K562 (cell line): ENCODE data around the gene VAC14. TPM values are rescaled to one million over a fixed set of nuclear protein-coding genes. Genes with fewer than 3 reads are reported as not detected.

Source experiments
- ATF3 ChIP-seq, 2 experiments: fragments of 450-650 bp in 1 of 2; sonication (generic) in 1 of 2; formaldehyde crosslinking in 1 of 2; IDR thresholded peaks in 1 of 2; conservative IDR thresholded peaks in 1 of 2; 2 replicates each; pipeline versions ENCODE4 v1.6.1 to v1.8.1; 2016 to 2023; ENCODE audit warnings: mild to moderate bottlenecking in 2 of 2, moderate library complexity in 2 of 2, inconsistent platforms in 1 of 2, missing genetic modification reagents in 1 of 2
- BHLHE40 ChIP-seq: IDR thresholded peaks from 2 replicates; pipeline ENCODE4 v1.6.1; 2011; ENCODE audit warnings: low read length, improper control_type of control experiment
- C11orf30 ChIP-seq: fragments of 450-650 bp; IDR thresholded peaks from 2 replicates; pipeline ENCODE4 v1.6.1; 2016; ENCODE audit warnings: low read depth, mild to moderate bottlenecking
- CBX3 ChIP-seq, 2 experiments: IDR thresholded peaks; 1 replicate in 1 of 2; 2 replicates in 1 of 2; pipeline ENCODE4 v1.6.1; 2012; ENCODE audit warnings: inconsistent platforms in 2 of 2, low read length in 2 of 2, borderline replicate concordance in 1 of 2, control low read depth in 1 of 2
- CTBP1 ChIP-seq: fragments of 450-650 bp; IDR thresholded peaks from 2 replicates; pipeline ENCODE4 v1.6.1; 2016; ENCODE audit warnings: borderline replicate concordance
- ETV1 ChIP-seq: fragments of 450-650 bp; conservative IDR thresholded peaks from 2 replicates; pipeline ENCODE4 v1.6.1; 2016; ENCODE audit warnings: missing genetic modification characterization, control low read depth, low read depth, missing compliant biosample characterization
- FOXJ2 ChIP-seq: fragments of 200-800 bp; sonication (Bioruptor generic); IDR thresholded peaks from 2 replicates; pipeline ENCODE4 v1.6.1; 2016; ENCODE audit warnings: missing genetic modification characterization, missing compliant biosample characterization
- FUS ChIP-seq: fragments of 200-400 bp; formaldehyde crosslinking; optimal IDR thresholded peaks from 2 replicates; pipeline ENCODE3; 2017; ENCODE audit warnings: low read depth, low read length
- PHF21A ChIP-seq: fragments of 450-650 bp; IDR thresholded peaks from 2 replicates; pipeline ENCODE4 v1.6.1; 2017; ENCODE audit warnings: low read depth, borderline replicate concordance
- POLR2G ChIP-seq: fragments of 200-400 bp; formaldehyde crosslinking; IDR thresholded peaks from 2 replicates; pipeline ENCODE4 v1.6.1; 2017; ENCODE audit warnings: low read depth, mild to moderate bottlenecking, antibody characterized with exemption, low read length, moderate library complexity
- POLR3G ChIP-seq: IDR thresholded peaks from 2 replicates; pipeline ENCODE4 v1.6.1; 2011; ENCODE audit not compliant: insufficient read length, insufficient replicate concordance; ENCODE audit errors: extremely low read depth
- TBP ChIP-seq: optimal IDR thresholded peaks from 2 replicates; pipeline ENCODE3; 2011; ENCODE audit warnings: low read depth, low read length, improper control_type of control experiment
- ZBTB7A ChIP-seq: IDR thresholded peaks from 2 replicates; pipeline ENCODE4 v1.6.1; 2011; ENCODE audit warnings: low read depth, mild to moderate bottlenecking, low read length, moderate library complexity, borderline replicate concordance; ENCODE audit not compliant: control insufficient read depth
- ZNF212 ChIP-seq: fragments of 450-650 bp; formaldehyde crosslinking; IDR thresholded peaks from 2 replicates; pipeline ENCODE4 v1.4.0; 2020; ENCODE audit warnings: mild to moderate bottlenecking
- ZNF253 ChIP-seq: fragments of 250-450 bp; sonication (Bioruptor Pico); conservative IDR thresholded peaks from 2 replicates; pipeline ENCODE4 v1.6.1; 2021; ENCODE audit warnings: mild to moderate bottlenecking
- ZNF311 ChIP-seq: fragments of 250-450 bp; sonication (Bioruptor Pico); IDR thresholded peaks from 2 replicates; pipeline ENCODE4 v1.4.0; 2020; ENCODE audit warnings: mild to moderate bottlenecking, moderate library complexity
- polyA plus RNA-seq, 8 experiments: library from polyadenylated mRNA; depleted of rRNA in 4 of 8; stranded (reverse) in 5 of 8; unstranded in 3 of 8; fragments of >200 nt; fragmentation: Nextera tagmentation in 2 of 8; fragmentation: Illumina TruSeq in 1 of 8; extraction: Ambion mirVana in 2 of 8; extraction: Trizol in 1 of 8; gene quantifications; 2 replicates each; pipeline versions ENCODE4 v1.2.1 to v1.2.3, GENCODE V29; 2011 to 2014; ENCODE audit warnings: inconsistent platforms in 1 of 8, missing spikeins in 1 of 8
- total RNA-seq, 7 experiments: library from RNA; depleted of rRNA in 6 of 7; stranded (reverse); fragments of >200 nt in 6 of 7; fragmentation: Illumina TruSeq in 2 of 7; extraction: Trizol in 2 of 7; gene quantifications; 2 replicates each; pipeline versions ENCODE4 v1.2.1 to v1.2.3, GENCODE V29; 2011 to 2021; ENCODE audit warnings: low replicate concordance in 1 of 7
- TF ChIP-seq, protein P1 (sequence below), 2 experiments: IDR thresholded peaks; 2 replicates each; pipeline ENCODE4 v1.6.1; 2012; ENCODE audit warnings: improper control_type of control experiment in 2 of 2, low read depth in 2 of 2, low read length in 2 of 2, borderline replicate concordance in 1 of 2
- TF ChIP-seq, protein P2 (sequence below): fragments of 250-450 bp; sonication (Bioruptor Pico); IDR thresholded peaks from 2 replicates; pipeline ENCODE4 v1.4.0; 2020; ENCODE audit warnings: mild to moderate bottlenecking
- TF ChIP-seq, protein P3 (sequence below): fragments of 250-450 bp; sonication (Bioruptor Pico); IDR thresholded peaks from 2 replicates; pipeline ENCODE4 v1.8.0; 2021; ENCODE audit warnings: moderate library complexity, mild to moderate bottlenecking, inconsistent platforms

The VAC14 gene
- total and polyA plus RNA-seq, 9 of the 15 experiments (the other 6 are each of a cell fraction or from before 2014, with no cell fraction given), result 1.3 to 41.6 (median 26.6) TPM

DNA sequence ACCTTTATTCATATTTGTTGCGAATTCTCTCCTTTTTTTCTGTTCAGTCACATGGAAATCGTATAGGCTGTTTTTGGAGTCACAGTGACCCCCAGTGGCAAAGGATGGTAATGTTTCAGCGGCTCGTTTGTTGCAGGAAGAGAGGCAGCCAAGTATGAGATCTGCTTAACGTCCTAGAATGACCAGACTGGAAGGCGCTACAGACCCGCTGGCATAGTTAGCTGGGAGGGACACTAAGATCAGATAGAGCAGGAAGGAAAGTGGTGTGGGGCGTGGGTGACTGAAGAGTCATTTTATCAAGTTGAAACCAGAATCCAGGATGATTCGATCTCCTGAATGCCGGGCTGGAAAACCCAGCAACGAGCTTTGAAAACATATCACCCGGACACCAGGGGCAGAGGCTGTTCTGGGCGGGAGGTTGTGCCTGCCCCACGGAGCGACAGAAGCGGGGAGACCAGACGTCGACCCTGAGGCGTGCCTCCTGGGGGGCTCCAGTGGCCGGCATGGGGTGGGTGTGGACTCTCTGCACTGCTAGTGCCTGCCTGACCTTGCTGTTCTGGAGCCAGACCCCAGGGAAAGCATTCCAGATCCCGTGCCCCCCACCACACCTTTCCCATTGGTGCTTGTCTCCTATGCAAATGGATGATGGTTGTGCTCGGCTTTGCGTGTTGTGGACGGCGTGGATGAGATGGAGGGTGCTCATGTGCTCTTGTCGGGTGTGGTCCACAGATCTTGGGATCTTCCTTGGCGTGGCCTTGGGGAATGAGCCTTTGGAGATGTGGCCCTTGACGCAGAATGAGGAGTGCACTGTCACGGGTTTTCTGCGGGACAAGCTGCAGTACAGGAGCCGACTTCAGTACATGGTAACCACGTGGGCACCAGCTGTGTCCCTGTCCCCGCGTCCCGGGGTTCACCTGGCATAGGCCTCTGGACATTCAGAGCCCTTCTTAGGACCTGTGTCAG is 146.9 kb downstream of the VAC14 start (continued):
- TF ChIP-seq CTBP1 (peak; percentile 42; the same call in 1 of the 2 replicates), POLR3G (no peak), ZNF311 (CRISPR knock-in tag) (no peak), ETV1 (tag) (peak; percentile 43; the same call in 1 of the 2 replicates), FOXJ2 (tag) (no peak), ZNF212 (CRISPR knock-in tag) (no peak), ATF3 (IDR thresholded peaks at IDR 0.05) (no peak; the same call in 1 of the 2 replicates), ATF3 (CRISPR knock-in tag; conservative IDR thresholded peaks at IDR 0.05) (no peak), PHF21A (no peak), POLR2G (peak; percentile 38; the same call in 1 of the 2 replicates), CBX3 (IDR thresholded peaks at IDR 0.05; ENCODE audit: borderline replicate concordance in 1 of 2, low read length in 2 of 2) (0 out of 3 replicates have a peak, but pooled peaks of 1 of the 2 experiments have one; percentile 38), ZNF253 (CRISPR knock-in tag) (no peak), BHLHE40 (0 out of 2 replicates have a peak, but pooled peaks have one; percentile 20), C11orf30 (no peak), FUS (no peak), ZBTB7A (peak; percentile 47; the same call in 1 of the 2 replicates), TBP (peak; percentile 37)
- TF ChIP-seq, protein P1, sequence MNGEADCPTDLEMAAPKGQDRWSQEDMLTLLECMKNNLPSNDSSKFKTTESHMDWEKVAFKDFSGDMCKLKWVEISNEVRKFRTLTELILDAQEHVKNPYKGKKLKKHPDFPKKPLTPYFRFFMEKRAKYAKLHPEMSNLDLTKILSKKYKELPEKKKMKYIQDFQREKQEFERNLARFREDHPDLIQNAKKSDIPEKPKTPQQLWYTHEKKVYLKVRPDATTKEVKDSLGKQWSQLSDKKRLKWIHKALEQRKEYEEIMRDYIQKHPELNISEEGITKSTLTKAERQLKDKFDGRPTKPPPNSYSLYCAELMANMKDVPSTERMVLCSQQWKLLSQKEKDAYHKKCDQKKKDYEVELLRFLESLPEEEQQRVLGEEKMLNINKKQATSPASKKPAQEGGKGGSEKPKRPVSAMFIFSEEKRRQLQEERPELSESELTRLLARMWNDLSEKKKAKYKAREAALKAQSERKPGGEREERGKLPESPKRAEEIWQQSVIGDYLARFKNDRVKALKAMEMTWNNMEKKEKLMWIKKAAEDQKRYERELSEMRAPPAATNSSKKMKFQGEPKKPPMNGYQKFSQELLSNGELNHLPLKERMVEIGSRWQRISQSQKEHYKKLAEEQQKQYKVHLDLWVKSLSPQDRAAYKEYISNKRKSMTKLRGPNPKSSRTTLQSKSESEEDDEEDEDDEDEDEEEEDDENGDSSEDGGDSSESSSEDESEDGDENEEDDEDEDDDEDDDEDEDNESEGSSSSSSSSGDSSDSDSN (IDR thresholded peaks at IDR 0.05; ENCODE audit: borderline replicate concordance in 1 of 2, low read depth in 2 of 2, low read length in 2 of 2), result 0 out of 4 replicates have a peak, but pooled peaks of 1 of the 2 experiments have one; percentile 34
- TF ChIP-seq, protein P2, sequence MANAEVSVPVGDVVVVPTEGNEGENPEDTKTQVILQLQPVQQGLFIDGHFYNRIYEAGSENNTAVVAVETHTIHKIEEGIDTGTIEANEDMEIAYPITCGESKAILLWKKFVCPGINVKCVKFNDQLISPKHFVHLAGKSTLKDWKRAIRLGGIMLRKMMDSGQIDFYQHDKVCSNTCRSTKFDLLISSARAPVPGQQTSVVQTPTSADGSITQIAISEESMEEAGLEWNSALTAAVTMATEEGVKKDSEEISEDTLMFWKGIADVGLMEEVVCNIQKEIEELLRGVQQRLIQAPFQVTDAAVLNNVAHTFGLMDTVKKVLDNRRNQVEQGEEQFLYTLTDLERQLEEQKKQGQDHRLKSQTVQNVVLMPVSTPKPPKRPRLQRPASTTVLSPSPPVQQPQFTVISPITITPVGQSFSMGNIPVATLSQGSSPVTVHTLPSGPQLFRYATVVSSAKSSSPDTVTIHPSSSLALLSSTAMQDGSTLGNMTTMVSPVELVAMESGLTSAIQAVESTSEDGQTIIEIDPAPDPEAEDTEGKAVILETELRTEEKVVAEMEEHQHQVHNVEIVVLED, result no peak
- TF ChIP-seq, protein P3, sequence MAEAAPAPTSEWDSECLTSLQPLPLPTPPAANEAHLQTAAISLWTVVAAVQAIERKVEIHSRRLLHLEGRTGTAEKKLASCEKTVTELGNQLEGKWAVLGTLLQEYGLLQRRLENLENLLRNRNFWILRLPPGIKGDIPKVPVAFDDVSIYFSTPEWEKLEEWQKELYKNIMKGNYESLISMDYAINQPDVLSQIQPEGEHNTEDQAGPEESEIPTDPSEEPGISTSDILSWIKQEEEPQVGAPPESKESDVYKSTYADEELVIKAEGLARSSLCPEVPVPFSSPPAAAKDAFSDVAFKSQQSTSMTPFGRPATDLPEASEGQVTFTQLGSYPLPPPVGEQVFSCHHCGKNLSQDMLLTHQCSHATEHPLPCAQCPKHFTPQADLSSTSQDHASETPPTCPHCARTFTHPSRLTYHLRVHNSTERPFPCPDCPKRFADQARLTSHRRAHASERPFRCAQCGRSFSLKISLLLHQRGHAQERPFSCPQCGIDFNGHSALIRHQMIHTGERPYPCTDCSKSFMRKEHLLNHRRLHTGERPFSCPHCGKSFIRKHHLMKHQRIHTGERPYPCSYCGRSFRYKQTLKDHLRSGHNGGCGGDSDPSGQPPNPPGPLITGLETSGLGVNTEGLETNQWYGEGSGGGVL (CRISPR knock-in tag), result no peak
